ENCODE results near the gene FEM1C. TPM values are rescaled to one million over a fixed set of nuclear protein-coding genes. Genes with fewer than 3 reads are reported as not detected.

The FEM1C gene
- total and polyA plus RNA-seq, 2 donors from 2014 or later = 4.3 to 18.6 TPM

GRCh38 chr5:115558388-115558956 lies 13.9 kb upstream of the FEM1C start:
- no peaks in the 10 kb centered on the region for H3K36me3 ChIP-seq (ENCODE audit: control insufficient read depth in 2 of 3, insufficient read depth in 3 of 3, low read length in 3 of 3)
- H3K4me1 ChIP-seq (ENCODE audit: control insufficient read depth in 2 of 3, insufficient read depth in 2 of 3, low read depth in 1 of 3, low read length in 3 of 3) = no peaks in the 10 kb centered on the region
- DNase-seq (no peak), FAIRE-seq (no peak)
- H3K4me3 ChIP-seq (ENCODE audit: low read length in 3 of 3) = no peak overlapping the region
- intact Hi-C loops (cut with DNase I) = no loop called here
- H3K27me3 ChIP-seq (ENCODE audit: control insufficient read depth, insufficient read depth, low read length) = no peaks in the 10 kb centered on the region
- no peaks in the 10 kb centered on the region for H3K9me3 ChIP-seq (ENCODE audit: control insufficient read depth in 2 of 3, insufficient read depth in 1 of 3, low read length in 3 of 3)
- no peak for TF ChIP-seq CTCF (IDR thresholded peaks at IDR 0.05; ENCODE audit: borderline replicate concordance, extremely low read depth, insufficient read depth)
- no peak overlapping the region for H3K27ac ChIP-seq (ENCODE audit: low read depth in 2 of 2, low read length in 2 of 2)
- no peak overlapping the region for H3K9ac ChIP-seq (ENCODE audit: low read length in 3 of 3)

- no peak for FAIRE-seq
- no peak overlapping the region for H3K9ac ChIP-seq (ENCODE audit: low read length in 3 of 3)
These were observed 13.3 kb upstream of the FEM1C start for GRCh38 chr5:115557667-115558387.

GRCh38 chr5:115556276-115556675 lies 11.7 kb upstream of the FEM1C start:
- Histone ChIP-seq H3K27me3 (ENCODE audit: control insufficient read depth, insufficient read depth, low read length) (no peaks in the 10 kb centered on the region), H3K9me3 (ENCODE audit: control insufficient read depth in 2 of 3, insufficient read depth in 1 of 3, low read length in 3 of 3) (no peaks in the 10 kb centered on the region), H3K4me3 (ENCODE audit: low read length in 3 of 3) (no peak overlapping the region), H3K4me1 (ENCODE audit: control insufficient read depth in 2 of 3, insufficient read depth in 2 of 3, low read depth in 1 of 3, low read length in 3 of 3) (no peaks in the 10 kb centered on the region), H3K36me3 (ENCODE audit: control insufficient read depth in 2 of 3, insufficient read depth in 3 of 3, low read length in 3 of 3) (no peaks in the 10 kb centered on the region), H3K27ac (ENCODE audit: low read depth in 2 of 2, low read length in 2 of 2) (no peak overlapping the region), H3K9ac (ENCODE audit: low read length in 3 of 3) (no peak overlapping the region)
- DNase-seq = no peak
- intact Hi-C loops (cut with DNase I) = no loop called here
- no peak for TF ChIP-seq CTCF (IDR thresholded peaks at IDR 0.05; ENCODE audit: borderline replicate concordance, extremely low read depth, insufficient read depth)
- no peak for FAIRE-seq

More at GRCh38 chr5:115557667-115558387, 13.3 kb upstream of the FEM1C start:
- peak in 1 of 5 donors; percentile 43 for DNase-seq
- Histone ChIP-seq H3K27me3 (ENCODE audit: control insufficient read depth, insufficient read depth, low read length) (no peaks in the 10 kb centered on the region), H3K9me3 (ENCODE audit: control insufficient read depth in 2 of 3, insufficient read depth in 1 of 3, low read length in 3 of 3) (no peaks in the 10 kb centered on the region), H3K4me3 (ENCODE audit: low read length in 3 of 3) (no peak overlapping the region), H3K27ac (ENCODE audit: low read depth in 2 of 2, low read length in 2 of 2) (no peak overlapping the region), H3K4me1 (ENCODE audit: control insufficient read depth in 2 of 3, insufficient read depth in 2 of 3, low read depth in 1 of 3, low read length in 3 of 3) (no peaks in the 10 kb centered on the region), H3K36me3 (ENCODE audit: control insufficient read depth in 2 of 3, insufficient read depth in 3 of 3, low read length in 3 of 3) (no peaks in the 10 kb centered on the region)
- intact Hi-C loops (cut with DNase I) = no loop called here
- TF ChIP-seq CTCF (IDR thresholded peaks at IDR 0.05; ENCODE audit: borderline replicate concordance, extremely low read depth, insufficient read depth) = no peak
